Measurements from ENCODE around the gene COX6A2. TPM values are rescaled to one million over a fixed set of nuclear protein-coding genes. Genes with fewer than 3 reads are reported as not detected.
"Not testable (repeated sequence)": the region's sequence is repeated elsewhere in the genome, so short reads cannot be mapped to it uniquely, and the experiment has no call there.

COX6A2 gene
- total RNA-seq, 1 experiment from 2014 or later = not detected

DNA sequence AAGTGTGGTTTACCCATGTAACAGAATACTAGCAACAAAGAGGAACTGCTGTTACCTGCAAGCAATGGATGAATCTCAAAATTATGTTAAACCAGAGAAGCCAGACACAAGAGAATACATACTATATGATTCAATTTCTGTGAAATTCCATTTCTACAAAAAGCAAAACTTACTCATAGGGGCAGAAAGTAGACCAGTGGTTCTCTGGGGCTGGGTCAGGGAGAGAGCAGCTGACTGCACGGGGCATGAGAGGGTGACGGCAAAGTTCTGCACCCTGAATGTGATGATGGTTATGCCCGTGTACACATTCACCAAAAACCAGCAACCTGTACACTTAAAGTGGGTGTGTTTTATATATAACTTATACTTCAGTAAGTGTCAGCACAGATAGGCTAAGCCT, 11.4 kb upstream of the COX6A2 start:
- no peak for TF ChIP-seq ZNF423 (CRISPR knock-in tag; IDR thresholded peaks at IDR 0.05)
- no peak for TF ChIP-seq NR2C2 (CRISPR knock-in tag; IDR thresholded peaks at IDR 0.05)
- TF ChIP-seq ESRRA (CRISPR knock-in tag; IDR thresholded peaks at IDR 0.05; ENCODE audit: borderline replicate concordance) = no peak
- no peak for TF ChIP-seq NR1H2 (CRISPR knock-in tag; IDR thresholded peaks at IDR 0.05)
- no peak for TF ChIP-seq GABPB1 (CRISPR knock-in tag; IDR thresholded peaks at IDR 0.05)
- TF ChIP-seq TEAD4 (CRISPR knock-in tag; IDR thresholded peaks at IDR 0.05) = no peak
- no peak for TF ChIP-seq AFF4 (CRISPR knock-in tag; IDR thresholded peaks at IDR 0.05; ENCODE audit: borderline replicate concordance)
- TF ChIP-seq ELF4 (CRISPR knock-in tag; IDR thresholded peaks at IDR 0.05; ENCODE audit: low read depth) = no peak
- TF ChIP-seq USF2 (CRISPR knock-in tag; IDR thresholded peaks at IDR 0.05) = no peak
- no peak for TF ChIP-seq ZNF396 (CRISPR knock-in tag; IDR thresholded peaks at IDR 0.05; ENCODE audit: borderline replicate concordance)
- no peak for TF ChIP-seq NFATC4 (CRISPR knock-in tag; IDR thresholded peaks at IDR 0.05)
- TF ChIP-seq FOXJ3 (CRISPR knock-in tag; IDR thresholded peaks at IDR 0.05; ENCODE audit: borderline replicate concordance) = no peak
- no peak for TF ChIP-seq CREM (CRISPR knock-in tag; IDR thresholded peaks at IDR 0.05)
- no peak for TF ChIP-seq CREB1 (CRISPR knock-in tag; IDR thresholded peaks at IDR 0.05)
- no peak for TF ChIP-seq MAX (CRISPR knock-in tag; IDR thresholded peaks at IDR 0.05)
- TF ChIP-seq, protein P1, sequence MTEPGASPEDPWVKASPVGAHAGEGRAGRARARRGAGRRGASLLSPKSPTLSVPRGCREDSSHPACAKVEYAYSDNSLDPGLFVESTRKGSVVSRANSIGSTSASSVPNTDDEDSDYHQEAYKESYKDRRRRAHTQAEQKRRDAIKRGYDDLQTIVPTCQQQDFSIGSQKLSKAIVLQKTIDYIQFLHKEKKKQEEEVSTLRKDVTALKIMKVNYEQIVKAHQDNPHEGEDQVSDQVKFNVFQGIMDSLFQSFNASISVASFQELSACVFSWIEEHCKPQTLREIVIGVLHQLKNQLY (CRISPR knock-in tag; IDR thresholded peaks at IDR 0.05) = no peak
- no peaks in the 10 kb centered on the region for H3K36me3 Mint-ChIP-seq
- DNase-seq (ENCODE audit: low spot score) = no peak
- H3K27ac Mint-ChIP-seq = no peak overlapping the region
- H3K9me3 Mint-ChIP-seq = no peaks in the 10 kb centered on the region
- CTCF ChIA-PET = no interaction called here
- H3K27me3 Mint-ChIP-seq (ENCODE audit: low read depth) = peaks cover 3% of the 10 kb centered on the region
- H3K4me3 Mint-ChIP-seq = no peak overlapping the region
- POLR2A ChIA-PET = no interaction called here
- ATAC-seq = no peak
- H3K4me1 Mint-ChIP-seq = no peaks in the 10 kb centered on the region; the same call in 1 of the 2 replicates

DNA sequence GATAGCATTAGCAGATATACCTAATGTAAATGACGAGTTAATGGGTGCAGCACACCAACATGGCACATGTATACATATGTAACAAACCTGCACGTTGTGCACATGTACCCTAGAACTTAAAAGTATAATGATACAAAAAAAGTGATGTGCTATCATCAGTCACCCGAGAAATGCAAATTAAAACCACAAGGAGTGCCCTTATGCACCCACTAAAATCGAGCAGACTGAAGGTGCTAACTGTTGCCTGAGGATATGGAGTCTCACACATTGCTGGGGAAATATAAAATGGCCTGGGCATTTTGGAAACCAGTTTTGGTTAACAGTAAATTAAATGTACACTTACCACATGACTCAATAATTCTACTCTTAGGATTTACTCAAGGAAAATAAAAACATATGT, 10.9 kb upstream of the COX6A2 start:
- H3K9me3 Mint-ChIP-seq; ATAC-seq; POLR2A ChIA-PET; DNase-seq (ENCODE audit: low spot score); H3K27ac Mint-ChIP-seq; H3K4me1 Mint-ChIP-seq; H3K27me3 Mint-ChIP-seq (ENCODE audit: low read depth); H3K36me3 Mint-ChIP-seq; H3K4me3 Mint-ChIP-seq: not testable (repeated sequence)
- CTCF ChIA-PET = interaction anchor here (0.7 kb wide), 1 partner anchor 57 kb away, joined by 4 read pairs; no protein-coding TSS in a partner anchor

GRCh38 chr16:31438414-31438813, 10.3 kb upstream of the COX6A2 start:
- CTCF ChIA-PET = interaction anchor here (0.7 kb wide), 1 partner anchor 56 kb away, joined by 4 read pairs; no protein-coding TSS in a partner anchor
- DNase-seq (ENCODE audit: low spot score) (no peak), ATAC-seq (no peak)
- Mint-ChIP-seq H3K9me3 (no peaks in the 10 kb centered on the region), H3K36me3 (no peaks in the 10 kb centered on the region), H3K27me3 (ENCODE audit: low read depth) (peaks cover 9% of the 10 kb centered on the region), H3K4me3 (no peak overlapping the region), H3K4me1 (no peaks in the 10 kb centered on the region; the same call in 1 of the 2 replicates), H3K27ac (no peak overlapping the region)
- no peak for TF ChIP-seq RELA (CRISPR knock-in tag; IDR thresholded peaks at IDR 0.05; ENCODE audit: borderline replicate concordance)
- no peak for TF ChIP-seq FOXJ3 (CRISPR knock-in tag; IDR thresholded peaks at IDR 0.05; ENCODE audit: borderline replicate concordance)
- TF ChIP-seq TCF7 (CRISPR knock-in tag; IDR thresholded peaks at IDR 0.05; ENCODE audit: low read depth) = no peak
- POLR2A ChIA-PET = no interaction called here
